HG02610 (cell line): ENCODE results near the gene NSMF.
"Not testable (repeated sequence)": the region's sequence is repeated elsewhere in the genome, so short reads cannot be mapped to it uniquely, and the experiment has no call there.

ENCODE experiments used
- ATAC-seq: cut with Tn5 transposase; IDR thresholded peaks from one replicate; pipeline ENCODE4 v1.9.1; 2021; ENCODE audit warnings: mild to moderate bottlenecking, moderate library complexity; ENCODE audit not compliant: unreplicated experiment

NSMF gene

DNA sequence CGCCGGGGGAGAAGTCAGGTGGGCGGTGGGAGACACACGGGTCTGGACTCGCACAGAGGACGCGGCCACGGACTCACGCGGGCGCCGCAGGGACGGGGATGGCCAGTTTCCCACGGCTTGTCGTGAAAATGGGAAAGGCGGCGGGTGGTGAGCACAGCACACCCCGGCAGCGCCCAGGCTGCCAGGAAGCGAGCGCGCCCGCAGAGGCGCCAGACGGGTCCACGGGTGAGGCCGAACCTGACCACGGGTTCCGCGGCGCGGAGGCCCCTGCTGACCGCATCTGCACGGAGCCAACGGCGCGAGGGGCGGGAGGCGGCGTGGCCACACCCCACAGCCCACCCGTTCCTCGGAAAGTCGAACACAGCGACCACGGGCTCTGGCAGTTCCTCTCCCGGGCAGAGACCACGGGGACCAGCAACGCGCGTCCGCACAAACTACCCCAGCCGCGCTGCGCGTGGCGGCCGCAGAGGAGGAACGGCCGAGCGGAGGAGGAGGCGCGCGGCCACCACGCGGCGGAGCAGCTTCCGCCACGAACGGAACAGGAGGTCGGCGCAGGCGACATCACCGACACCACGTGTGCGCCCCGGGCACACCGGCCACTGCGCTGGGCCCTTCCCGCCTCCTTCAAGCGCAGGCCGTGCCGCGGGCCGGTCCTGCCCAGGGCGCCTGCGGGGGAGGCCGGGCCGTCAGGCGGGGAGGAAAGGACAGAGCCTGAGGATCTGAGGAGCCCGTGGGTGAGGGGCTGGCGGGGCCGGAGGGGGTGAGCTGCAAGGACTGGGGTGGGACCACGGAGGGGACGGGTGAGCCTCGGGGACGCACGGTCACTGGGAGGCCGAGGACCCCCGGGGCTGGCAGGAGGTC, 41.7 kb downstream of the NSMF start:
- ATAC-seq, result no peak

DNA sequence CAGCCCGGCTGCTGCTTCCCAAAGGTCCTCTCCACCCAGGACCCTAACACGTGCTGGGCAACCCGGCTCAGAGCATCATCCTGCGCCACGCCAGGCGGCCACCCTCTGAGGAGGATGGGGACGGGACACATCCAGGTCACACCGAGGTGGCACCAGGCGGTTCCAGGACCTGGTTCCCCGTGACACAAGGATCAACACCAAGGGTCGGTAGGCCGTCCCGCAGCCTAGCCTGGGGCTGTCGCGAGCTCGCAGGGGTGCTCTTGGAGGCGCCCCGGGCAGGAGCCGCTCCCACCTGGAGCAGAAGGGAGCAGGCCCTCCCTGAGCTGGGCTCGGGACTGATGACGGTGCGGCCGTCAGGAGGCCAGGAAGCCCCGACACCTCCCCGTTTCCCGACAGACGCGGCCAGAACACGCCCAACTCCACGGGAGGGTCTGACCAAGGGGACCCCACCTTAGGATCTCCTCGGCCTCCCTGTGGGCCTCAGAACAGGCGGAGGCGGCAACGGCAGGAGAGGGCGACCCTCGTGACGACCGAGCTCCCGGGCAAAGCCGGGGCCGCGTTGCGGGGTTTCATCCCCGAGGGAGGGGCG, 42.5 kb downstream of the NSMF start:
- ATAC-seq, result no peak

DNA sequence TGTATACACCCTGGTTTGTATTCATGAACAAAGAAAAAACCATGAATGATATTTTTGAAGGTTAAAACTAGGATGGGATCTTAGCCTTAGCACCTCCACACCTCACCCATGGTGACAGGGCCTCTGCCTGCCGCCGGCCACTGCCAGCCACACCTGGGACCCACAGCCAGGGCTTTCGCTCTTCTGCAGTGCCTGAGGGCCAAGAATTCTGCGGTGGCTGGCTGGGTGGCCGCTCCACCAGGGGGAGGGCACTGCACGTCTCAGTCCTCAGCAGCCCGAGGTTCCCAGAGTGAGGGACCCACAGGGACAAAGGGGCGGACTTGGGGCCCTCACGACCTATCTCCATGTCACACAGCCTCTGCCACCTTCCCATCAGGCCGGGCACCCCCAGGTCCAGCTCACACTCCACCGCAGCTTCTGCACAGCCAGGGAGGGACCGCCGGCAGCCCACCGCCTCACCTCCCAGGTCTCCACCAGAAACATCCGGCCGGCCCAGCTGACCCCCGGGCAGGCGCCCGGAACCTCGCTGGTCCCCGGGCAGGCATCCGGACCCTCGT, 43.0 kb downstream of the NSMF start:
- no peak for ATAC-seq

DNA sequence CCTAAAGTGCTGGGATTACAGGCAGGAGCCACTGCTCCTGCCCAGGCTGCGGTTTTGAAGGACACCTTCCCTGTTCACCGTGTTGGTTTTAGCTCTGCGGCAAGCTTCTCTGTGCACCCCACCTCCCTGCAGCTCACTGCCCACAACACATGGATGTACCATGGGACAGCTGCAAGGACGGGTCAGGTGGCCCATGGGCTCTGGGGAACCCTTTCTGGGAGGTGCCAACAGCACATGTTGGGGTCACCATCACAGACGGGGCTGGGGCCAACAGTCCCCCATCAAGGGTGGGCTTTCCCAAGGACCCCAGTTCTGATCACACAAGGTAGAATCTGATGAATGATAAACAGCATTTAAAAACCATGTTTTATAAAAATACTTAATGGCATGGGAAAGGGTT, 43.7 kb downstream of the NSMF start:
- ATAC-seq, result no peak

DNA sequence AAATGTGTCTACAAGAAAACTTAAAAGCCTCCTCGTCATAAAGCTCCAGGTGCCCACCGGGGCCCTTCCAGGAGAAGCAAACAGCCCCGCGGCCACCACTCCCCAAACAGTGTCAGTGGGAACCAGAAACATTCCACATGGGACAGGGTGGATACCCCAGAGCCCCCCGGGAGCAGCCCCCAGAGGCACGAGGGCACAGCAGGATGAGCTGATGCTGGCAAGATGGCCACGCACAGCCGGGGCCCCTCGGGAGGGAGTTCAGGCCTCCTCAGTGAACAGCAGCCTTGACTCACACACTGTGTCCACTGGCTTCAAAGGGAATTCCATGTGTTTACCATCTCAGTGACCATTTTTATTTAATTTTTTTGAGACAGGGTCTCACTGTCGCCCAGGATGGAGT, 46.7 kb downstream of the NSMF start:
- no peak for ATAC-seq

DNA sequence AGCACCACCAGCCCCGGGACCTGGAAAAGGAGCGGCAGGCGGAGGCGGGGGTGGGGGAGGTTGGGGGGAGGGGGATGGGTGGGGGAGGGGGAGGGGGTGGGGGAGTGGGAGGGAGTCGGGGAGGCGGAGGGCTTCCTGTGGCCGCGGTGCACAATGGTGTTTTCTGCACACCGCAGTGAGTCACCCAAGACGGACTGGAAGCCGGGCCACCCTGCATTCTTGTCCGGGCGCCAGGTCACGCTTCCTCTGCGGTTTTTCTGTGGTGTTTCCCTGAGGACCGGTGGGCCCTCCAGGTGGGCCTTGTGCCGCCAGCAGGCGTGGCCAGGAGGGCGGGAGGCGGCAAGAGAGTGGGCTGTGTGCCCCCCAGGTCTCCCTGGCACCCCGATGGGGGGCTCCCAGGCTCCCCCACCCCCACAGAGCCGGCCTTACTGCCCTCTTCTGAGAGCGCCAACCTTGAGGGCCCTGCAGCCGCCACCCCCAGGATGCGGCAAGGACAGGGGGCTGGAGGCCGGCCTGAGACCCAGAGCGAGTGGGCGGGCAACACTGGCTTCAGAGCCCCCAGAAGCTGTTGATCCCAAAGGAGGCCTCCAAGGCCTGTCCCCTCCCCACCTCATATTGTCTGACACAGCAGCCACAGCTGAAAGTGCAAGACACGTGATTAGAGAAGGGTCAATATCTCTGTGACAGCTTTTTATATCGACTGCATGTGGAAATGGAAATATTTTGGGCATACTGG, 47.3 kb downstream of the NSMF start:
- peak; percentile 49 for ATAC-seq

DNA sequence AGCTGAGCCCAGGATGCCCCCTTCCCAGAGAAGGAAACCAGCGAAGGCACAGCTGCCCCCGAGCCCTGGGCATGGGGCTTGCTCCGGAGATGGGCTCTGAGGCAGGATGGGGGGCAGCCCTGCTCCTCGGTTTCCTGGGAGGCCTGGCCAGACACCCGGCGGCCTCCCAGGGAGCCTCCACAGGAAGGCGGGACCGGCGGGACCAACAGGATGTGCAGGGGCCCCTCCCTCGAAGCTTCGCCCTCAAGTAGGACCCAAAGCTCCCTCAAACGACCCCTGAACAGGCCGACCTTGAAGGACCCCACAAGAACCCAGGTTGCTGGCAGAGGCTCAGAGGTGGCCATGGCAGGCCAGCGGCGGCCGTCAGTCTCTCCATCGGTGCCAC, 47.9 kb downstream of the NSMF start:
- ATAC-seq, result no peak

DNA sequence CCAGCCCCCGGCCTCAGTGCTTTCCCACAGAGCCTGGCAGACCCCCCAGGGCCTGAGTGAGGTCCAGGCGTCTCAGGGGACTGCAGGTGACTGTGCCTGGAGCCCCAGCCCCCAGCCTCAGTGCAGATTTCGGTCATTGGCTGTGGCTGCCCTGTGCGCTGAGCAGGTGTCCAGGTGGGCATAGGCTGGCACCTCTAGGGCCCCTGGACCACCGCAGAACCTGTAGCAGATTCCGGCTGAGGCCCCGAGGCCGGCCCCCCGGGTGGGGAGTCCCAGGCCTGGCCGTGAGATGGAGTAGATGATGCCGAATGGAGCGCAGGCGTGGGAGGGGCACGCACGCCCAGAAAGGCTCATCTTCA, 48.3 kb downstream of the NSMF start:
- ATAC-seq, result no peak

DNA sequence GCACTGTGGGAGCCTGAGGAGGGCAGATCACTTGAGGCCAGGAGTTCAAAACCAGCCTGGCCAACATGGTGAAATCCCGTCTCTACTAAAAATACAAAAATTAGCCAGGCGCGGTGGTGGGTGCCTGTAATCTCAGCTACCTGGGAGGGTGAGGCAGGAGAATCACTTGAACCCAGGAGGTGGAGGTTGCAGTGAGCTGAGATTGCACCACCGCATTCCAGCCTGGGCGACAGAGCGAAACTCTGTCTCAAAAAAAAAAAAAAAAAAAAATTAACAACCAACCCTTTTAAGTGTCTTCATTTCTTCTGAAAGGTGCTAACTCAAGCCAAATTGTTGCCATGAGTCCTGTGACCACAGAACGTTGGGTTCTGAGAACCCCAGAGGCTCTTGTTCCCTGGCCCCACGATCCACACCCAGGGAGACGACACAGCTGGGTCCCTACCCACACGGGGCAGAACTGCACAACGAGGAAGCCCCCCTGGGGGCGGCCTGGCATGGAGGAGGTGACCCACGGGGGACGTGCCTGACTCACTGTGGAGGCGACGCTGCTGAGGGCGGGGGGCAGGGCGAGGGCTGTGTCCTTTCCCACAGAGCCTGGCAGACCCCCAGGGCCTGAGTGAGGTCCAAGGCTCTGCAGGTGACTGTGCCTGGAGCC, 48.8 kb downstream of the NSMF start:
- not testable (repeated sequence) for ATAC-seq

DNA sequence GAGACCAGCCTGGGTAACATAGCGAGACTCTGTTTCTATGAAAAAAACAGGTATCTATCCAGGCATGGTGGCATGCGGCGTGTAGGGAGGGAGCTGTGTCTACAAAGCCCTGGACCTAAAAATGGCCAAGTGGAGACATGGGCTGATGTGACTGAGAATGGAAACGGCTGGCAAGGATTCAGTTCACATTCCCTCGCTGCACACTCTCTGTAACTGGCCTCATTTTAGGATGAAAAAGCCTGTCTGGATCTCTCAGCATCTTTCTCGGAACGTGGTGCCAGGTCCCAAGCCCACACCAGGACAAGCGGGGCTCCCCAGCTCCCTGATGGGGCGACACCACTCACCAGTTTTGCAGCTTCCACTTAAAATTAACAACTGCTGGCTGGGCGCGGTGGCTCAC, 49.6 kb downstream of the NSMF start:
- ATAC-seq, result no peak

DNA sequence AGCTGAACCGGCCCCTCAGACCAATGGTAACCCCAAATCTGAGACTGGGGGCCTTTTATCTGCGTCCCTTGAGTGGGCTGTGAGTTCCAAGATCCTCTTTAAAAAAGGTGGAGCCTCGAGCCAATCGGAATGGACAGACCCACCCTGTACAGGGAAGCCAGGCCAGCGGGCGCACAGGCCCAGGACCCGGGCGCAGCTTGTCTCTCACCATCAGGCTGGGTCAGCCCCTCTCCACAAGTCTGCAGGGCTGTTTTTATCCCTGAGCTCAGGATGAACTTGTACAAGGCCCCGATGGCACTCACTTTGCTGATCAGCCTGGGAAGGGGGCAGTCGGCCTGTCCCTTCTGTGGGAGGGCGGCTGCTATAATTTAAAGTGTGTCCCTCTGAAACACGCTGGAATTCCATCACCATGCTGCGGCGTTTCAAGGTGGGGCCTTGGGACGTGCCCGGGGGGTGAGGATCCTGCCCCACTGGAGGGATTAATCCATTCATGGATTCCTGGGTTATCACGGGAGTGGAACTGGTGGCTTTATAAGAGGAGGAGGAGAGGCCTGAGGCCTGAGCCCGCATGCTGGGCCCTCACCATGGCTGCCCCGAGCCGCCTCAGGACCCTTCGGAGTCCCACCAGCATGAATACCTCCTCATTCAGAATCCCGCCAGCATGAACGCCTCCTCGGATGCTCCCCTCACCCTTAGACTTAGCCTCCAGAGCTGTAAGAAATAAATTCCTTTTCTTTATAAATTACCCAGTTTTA, 50.3 kb downstream of the NSMF start:
- no peak for ATAC-seq

DNA sequence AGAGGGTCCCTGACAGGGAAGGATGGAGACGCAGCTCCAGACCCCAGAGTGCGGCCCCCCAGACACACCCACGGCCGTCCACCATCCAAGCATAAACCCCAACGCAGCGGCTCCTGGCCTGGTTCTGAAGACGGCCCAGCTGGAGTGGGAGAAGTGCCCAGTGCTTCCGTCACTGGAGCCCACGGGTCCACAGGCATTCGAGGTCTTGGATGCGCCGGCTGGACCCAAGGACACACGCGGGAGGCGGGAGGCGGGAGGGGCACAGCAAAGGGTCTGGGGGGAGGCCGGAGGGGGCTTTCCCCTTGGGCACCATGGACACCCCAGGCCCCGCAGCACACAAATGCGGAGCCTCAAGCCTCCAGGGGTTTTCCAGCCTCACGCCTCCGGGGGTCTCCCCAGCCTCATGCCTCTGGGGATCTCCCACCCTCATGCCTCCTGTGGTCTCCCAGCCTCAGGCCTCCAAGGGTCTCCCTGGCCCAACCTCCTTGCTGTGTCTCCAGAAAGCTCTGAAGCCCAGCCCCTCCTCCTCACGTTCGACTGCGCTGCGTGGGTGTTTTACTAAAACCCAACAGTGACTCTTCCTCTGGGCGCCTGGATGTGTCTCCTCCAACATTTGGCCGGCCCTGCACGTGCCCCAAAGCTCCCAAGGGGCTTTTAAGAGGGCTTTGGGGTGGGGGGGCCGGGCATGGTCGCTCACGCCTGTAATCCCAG, 51.4 kb downstream of the NSMF start:
- ATAC-seq, result no peak

DNA sequence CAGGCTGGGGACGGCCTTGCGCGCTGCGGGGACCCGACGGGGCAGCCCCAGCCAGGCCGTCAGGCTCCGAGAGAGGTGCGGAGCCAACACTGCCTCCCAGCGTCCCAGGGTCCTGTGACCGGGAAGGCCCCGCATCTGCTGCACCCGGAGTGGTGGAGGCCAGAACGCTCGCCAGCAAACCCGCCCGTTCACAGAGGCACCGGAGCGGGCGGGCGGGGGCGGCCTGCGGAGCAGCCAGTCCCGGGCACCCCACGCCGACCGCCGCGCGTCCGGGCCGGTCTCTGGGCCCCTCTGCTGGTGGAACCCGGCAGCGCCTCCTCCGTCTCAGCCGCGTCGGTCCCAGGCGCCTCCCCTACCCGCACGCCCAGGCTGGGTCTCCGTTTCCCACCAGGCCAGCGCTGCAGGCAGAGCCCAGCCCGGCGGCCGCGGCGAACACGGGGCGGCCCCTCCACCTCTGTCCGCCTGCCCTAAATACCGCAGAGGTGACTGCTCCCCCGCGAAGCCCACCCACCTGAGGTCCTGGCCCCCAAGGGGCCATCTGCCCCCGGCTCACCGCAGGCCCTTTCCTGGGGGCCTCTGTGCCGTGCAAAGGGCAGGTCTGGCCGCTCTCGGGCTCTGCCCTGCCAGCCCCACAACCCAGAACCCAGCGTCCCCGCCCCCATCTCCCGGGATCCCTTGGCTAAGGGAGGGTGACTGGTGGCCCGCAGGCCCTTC, 52.1 kb downstream of the NSMF start:
- no peak for ATAC-seq

DNA sequence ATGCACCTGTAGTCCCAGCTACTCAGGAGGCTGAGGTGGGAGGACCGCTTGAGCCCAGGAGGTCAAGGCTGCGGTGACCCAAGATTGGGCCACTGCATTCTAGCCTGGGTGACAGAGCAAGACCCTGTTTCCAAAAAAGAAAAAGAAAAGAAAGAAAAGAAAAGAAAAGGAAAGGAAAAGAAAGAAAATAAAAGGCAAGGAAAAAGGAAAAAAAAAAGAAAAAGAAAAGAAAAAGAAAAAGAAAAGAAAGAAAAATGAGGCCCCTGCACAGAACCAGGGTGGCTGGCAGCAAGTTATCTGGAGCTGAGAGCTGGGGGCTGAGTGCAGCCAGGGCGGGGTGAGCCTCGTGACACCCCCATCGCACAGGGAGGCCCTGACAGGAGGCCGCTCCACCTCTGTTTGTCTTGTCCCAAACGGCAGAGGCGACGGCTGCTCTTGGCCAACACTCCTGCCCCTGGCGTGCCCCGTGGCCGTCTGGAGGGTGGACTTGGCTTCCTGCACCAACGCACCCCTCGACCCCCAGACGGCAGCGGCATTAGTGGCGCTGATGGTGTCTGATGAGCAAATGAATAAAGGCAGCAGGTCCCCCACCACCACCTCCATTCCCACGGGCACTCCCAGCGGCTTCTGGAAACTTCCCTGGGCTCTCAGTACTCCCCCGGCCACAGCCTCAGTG, 52.9 kb downstream of the NSMF start:
- ATAC-seq, result no peak

DNA sequence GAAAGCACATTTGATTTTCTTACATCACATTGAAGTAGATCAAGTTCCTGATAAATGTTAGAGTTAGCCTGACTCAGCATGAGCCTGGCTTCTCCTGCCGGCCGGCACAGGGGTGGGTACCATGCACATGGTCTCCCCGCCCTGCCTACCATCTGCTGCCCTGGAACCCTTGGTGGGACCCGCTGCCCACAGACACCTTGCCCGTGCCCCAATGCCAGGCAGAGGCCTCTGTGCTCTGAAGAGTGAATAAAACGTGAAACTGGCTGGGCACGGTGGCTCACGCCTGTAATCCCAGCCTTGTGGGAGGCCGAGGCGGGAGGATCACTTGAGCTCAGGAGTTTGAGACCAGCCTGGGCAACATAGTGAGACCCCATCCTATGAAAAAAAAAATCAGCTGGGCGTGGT, 53.5 kb downstream of the NSMF start:
- no peak for ATAC-seq

DNA sequence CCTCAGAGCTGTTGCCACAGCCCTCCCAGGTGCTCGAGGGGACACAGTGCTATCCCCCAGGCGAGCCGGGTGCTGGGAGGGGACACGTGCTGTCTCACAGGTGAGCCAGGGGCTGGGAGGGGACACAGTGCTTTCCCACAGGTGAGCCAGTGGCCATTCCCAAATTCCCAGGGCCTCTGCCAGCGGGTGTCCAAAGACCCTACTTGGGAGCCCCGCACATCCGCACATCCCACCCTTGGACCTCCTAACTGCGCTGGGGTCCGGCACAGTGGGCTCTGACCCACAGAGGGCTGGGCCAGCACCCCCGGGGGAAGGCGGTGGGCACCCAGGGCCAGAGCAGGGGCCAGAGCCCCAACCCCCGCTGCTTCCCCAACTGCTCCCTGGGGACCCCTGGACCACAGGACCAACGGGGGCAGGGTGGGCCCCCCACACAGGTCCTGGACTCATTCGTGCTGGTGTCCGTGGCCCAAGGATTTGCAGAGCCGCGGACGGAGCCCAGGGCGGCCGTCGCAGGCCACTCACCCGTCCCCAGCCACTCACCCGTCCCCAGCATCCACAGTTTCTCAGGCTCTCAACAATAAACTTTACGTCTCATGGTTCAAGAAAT, 54.1 kb downstream of the NSMF start:
- ATAC-seq, result no peak

DNA sequence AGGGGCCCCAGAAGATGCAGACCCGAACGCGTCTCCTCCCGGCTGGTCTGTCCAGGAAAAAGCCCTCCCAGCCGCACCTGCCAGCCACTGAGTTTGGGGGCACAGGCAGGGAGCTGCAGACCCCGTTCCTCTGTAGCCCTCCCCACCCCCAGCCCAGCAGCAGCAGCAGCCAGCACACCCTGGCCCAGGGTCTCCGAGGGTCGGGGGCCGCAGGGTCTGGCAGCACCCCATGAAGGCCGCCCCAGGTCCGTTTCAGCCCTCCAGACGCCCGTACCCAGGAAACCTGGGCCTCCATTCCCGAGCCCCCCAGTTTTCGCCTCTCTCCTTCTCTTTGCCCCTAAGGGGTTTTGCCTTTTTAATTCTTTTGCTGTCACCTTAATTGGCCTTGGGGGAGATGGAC, 55.9 kb downstream of the NSMF start:
- ATAC-seq, result no peak

DNA sequence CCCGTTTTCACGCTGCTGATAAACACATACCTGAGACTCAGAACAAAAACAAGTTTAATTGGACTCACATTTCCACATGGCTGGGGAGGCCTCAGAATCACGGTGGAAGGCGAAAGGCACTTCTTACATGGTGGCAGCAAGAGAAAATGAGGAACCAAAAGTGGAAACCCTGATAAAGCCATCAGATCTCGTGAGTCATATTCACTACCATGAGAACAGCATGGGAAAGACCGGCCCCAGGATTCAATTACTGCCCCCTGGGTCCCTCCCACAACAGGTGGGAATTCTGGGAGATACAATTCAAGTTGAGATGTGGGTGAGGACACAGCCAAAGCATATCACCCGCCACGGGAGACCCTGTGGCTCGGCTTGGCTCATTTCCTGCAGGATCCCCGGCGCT, 56.4 kb downstream of the NSMF start:
- no peak for ATAC-seq
